Measurements from ENCODE around the gene TCEANC2. TPM values are rescaled to one million over a fixed set of nuclear protein-coding genes. Genes with fewer than 3 reads are reported as not detected.
"Not testable (repeated sequence)": the region's sequence is repeated elsewhere in the genome, so short reads cannot be mapped to it uniquely, and the experiment has no call there.

TCEANC2 gene
- total and polyA plus RNA-seq, 2 of the 4 experiments (the other 2 are of a cell fraction) = 2.4 to 3.2 TPM

DNA sequence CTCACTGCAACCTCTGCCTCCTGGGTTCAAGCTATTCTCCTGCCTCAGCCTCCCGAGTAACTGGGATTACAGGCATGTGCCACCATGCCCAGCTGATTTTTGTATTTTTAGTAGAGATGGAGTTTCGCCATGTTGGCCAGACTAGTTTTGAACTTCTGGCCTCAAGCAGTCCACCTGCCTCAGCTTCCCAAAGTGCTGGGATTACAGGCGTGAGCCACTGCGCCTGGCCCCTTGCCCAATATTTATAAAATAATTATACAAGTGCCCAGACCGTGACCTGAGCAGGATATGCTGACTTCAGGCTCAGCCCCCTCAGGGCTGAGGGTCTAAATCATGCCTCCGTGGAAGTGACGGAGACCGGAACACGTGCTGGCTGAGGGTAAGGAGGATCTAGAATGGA is 51.2 kb downstream of the TCEANC2 start:
- H3K14ac ChIP-seq (replicated peaks; ENCODE audit: low read depth, low read length); H3K27me3 ChIP-seq (ENCODE audit: control insufficient read depth, insufficient read depth, low read length); H2AK9ac ChIP-seq (replicated peaks; ENCODE audit: low read depth, low read length, poor library complexity); BruUV-seq (replicated peaks); H2AFZ ChIP-seq (replicated peaks; ENCODE audit: low read length, poor library complexity); H4K8ac ChIP-seq (ENCODE audit: low read depth in 2 of 2, low read length in 2 of 2); H3K56ac ChIP-seq (ENCODE audit: extremely low read depth, insufficient read depth, low read length); H3K79me1 ChIP-seq (ENCODE audit: low read depth in 1 of 2, low read length in 2 of 2); H4K5ac ChIP-seq (ENCODE audit: low read depth, low read length); H3K36me3 ChIP-seq (ENCODE audit: control insufficient read depth, insufficient read depth, low read length); H3K18ac ChIP-seq (ENCODE audit: low read depth, low read length); POLR2A ChIA-PET (ENCODE audit: unreplicated experiment); H3K4ac ChIP-seq (ENCODE audit: low read depth, low read length); H2BK15ac ChIP-seq (ENCODE audit: low read depth, low read length); H3K4me1 ChIP-seq (ENCODE audit: control insufficient read depth, insufficient read depth, low read length); H4K91ac ChIP-seq (ENCODE audit: insufficient read depth, low read depth, low read length); H3K9me1 ChIP-seq (ENCODE audit: insufficient read depth, low read length); H2BK5ac ChIP-seq (ENCODE audit: low read depth, low read length, poor library complexity, severe bottlenecking); H3K9me3 ChIP-seq (ENCODE audit: control insufficient read depth, insufficient read depth, low read length); H3K4me3 ChIP-seq (ENCODE audit: insufficient read depth, low read depth, low read length); CTCF ChIA-PET; dilution Hi-C loops (cut with HindIII; ENCODE audit: low sequenced_read_pairs, unreplicated experiment); H2AK5ac ChIP-seq (ENCODE audit: low read depth, low read length); intact Hi-C loops (cut with micrococcal nuclease); H4K20me1 ChIP-seq (ENCODE audit: insufficient read depth, low read length); H2BK20ac ChIP-seq (ENCODE audit: low read depth, low read length); DNase-seq; H3K23ac ChIP-seq (ENCODE audit: low read depth, low read length); H2BK120ac ChIP-seq (ENCODE audit: low read depth, low read length); H3K4me2 ChIP-seq (ENCODE audit: low read depth, low read length); H3K9ac ChIP-seq (ENCODE audit: low read depth, low read length); ATAC-seq (ENCODE audit: low read depth); H3K27ac ChIP-seq (ENCODE audit: insufficient read depth, low read length): not testable (repeated sequence)
- in situ Hi-C loops (cut with MboI; ENCODE audit: low sequenced_read_pairs) = loop anchor here (10.0 kb wide), 1 partner anchor 390 kb away; no protein-coding TSS in a partner anchor
- 100% methylated on average over 1 of the region's 9 CpGs; no CpG with 5 or more reads in 1 of the 2 experiments for WGBS, 2 experiments (ENCODE audit: extremely low coverage in 2 of 2, insufficient read length in 1 of 2)
